ENCODE data around the gene LAS1L.
"Not testable (repeated sequence)": the region's sequence is repeated elsewhere in the genome, so short reads cannot be mapped to it uniquely, and the experiment has no call there.

Gene LAS1L

GRCh38 chrX:65516756-65517155, 17.8 kb downstream of the LAS1L start:
- no peak for DNase-seq

GRCh38 chrX:65513610-65514009, 21.0 kb downstream of the LAS1L start:
- no peak for DNase-seq

- no peak for DNase-seq
These were observed 25.2 kb downstream of the LAS1L start for GRCh38 chrX:65509400-65509799.

- DNase-seq = no peak
These were observed 25.7 kb downstream of the LAS1L start for GRCh38 chrX:65508851-65509250.

- no peak for DNase-seq
These were observed 32.0 kb downstream of the LAS1L start for GRCh38 chrX:65502618-65503017.

GRCh38 chrX:65493431-65493830, 41.2 kb downstream of the LAS1L start:
- no peak for DNase-seq

GRCh38 chrX:65491620-65492019, 43.0 kb downstream of the LAS1L start:
- no peak for DNase-seq

- no peak for DNase-seq
These were observed 46.1 kb downstream of the LAS1L start for GRCh38 chrX:65488495-65488894.

- no peak for DNase-seq
These were observed 53.6 kb downstream of the LAS1L start for GRCh38 chrX:65480960-65481359.

GRCh38 chrX:65479102-65479501, 55.5 kb downstream of the LAS1L start:
- not testable (repeated sequence) for DNase-seq

GRCh38 chrX:65476564-65476963, 58.0 kb downstream of the LAS1L start:
- DNase-seq = no peak

- DNase-seq = no peak
These were observed 71.0 kb downstream of the LAS1L start for GRCh38 chrX:65463550-65463949.

Data from activated gamma-delta T cell treated with Interleukin-2 at 50 U/mL for 16 hours (primary cell).